Retinal pigment epithelial cell (primary cell): ENCODE measurements around the gene GDAP2.

Experiments used
- DNase-seq: peaks from one replicate; pipeline ENCODE4 v3.0.0-alpha.2; 2010; ENCODE audit warnings: low read depth
- H3K4me3 ChIP-seq: 2 replicates; pipeline ENCODE4 v1.5.1; 2011; ENCODE audit warnings: mild to moderate bottlenecking, low read length, control low read depth, moderate library complexity
- CTCF ChIP-seq: conservative IDR thresholded peaks from 2 replicates; pipeline ENCODE4 v1.5.1; 2011; ENCODE audit warnings: low read depth, low read length, control low read depth, inconsistent platforms

GDAP2 gene

GRCh38 chr1:117904485-117904884 is 24.9 kb downstream of the GDAP2 start:
- DNase-seq: no peak
- no peak overlapping the region for H3K4me3 ChIP-seq
- no peak for TF ChIP-seq CTCF

GRCh38 chr1:117902944-117903343 is 26.5 kb downstream of the GDAP2 start:
- no peak for TF ChIP-seq CTCF
- no peak overlapping the region for H3K4me3 ChIP-seq
- DNase-seq: no peak

DNA sequence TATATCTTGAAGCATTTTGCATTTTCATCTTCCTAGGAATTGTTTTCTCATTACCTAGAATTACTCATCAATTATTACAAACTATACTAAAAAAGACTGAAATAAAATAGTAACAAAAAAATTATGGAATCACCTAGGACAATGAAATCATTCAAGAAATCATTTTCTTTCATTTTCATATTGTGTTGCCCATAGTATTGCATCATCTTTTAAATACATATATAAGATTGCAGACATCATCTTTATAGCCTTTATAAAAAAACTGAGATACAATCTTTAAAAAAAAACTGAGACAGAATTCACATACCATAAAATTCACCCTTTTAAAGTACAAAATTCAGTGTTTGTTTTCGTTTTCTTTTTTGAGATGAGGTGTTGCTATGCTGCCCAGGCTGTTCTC is 29.6 kb downstream of the GDAP2 start:
- TF ChIP-seq CTCF: no peak
- no peak overlapping the region for H3K4me3 ChIP-seq
- no peak for DNase-seq

DNA sequence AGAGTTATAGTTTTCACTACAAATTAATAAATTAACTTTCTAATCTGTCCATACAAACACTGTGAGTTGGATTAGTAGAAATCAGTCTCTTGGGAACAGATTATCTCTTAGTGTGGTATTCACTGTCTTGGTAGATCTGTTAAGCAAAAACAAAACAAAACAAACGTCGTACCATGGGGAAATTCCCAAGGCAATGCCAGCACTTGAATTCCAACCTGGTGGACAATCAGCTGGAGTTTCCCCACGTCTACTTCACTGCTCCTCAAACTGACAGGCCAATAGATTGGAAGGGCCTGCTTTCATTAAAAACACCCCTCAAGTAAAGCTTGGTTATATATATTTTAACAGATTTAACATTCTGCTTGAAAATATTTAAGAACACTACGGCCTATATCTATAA is 31.9 kb downstream of the GDAP2 start:
- no peak for TF ChIP-seq CTCF
- H3K4me3 ChIP-seq: no peak overlapping the region
- DNase-seq: no peak

DNA sequence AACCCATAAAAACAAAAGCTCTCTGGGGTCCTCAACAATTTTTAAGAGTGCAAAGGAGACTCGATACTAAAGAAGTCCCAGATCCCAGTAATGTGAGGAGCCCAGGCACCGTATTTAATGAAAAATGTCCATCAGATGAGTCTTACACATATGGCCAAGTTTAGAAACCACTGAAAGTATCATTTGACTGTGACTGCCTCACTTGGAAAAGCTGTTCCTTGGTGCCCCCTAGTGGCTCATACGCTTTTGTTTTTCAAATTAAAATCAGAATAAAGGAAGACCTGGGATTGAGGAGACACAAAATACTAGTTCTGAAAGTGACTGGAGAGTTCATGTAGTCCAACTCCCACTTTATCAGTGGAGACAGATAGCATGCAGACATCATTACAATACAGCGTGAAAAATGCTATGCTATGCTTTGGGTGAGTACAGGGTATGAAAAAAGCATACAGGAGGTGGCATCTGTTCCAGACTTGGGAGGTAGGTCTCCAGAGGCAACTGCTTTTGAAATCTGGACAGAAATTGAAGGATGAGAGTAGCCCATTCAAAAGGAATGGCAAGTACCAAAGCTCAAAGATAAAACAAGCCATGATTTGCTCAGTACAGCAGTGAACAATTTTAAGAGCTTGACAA is 33.8 kb downstream of the GDAP2 start:
- H3K4me3 ChIP-seq: no peak overlapping the region
- peak; percentile 78 for TF ChIP-seq CTCF
- DNase-seq: peak; percentile 25

- H3K4me3 ChIP-seq: no peak overlapping the region
- DNase-seq: no peak
- TF ChIP-seq CTCF: no peak
Observed at GRCh38 chr1:117894078-117894477, 35.3 kb downstream of the GDAP2 start.

- TF ChIP-seq CTCF: no peak
- no peak overlapping the region for H3K4me3 ChIP-seq
- DNase-seq: no peak
Observed at GRCh38 chr1:117892512-117892911, 36.9 kb downstream of the GDAP2 start.
